NCI-H82 treated with DMSO at 0.1 percent for 48 hours (cell line): Measurements from ENCODE around the gene ERCC5.

Experiments
- DNase-seq: peaks from one replicate; lab custom pipeline; 2025; ENCODE audit not compliant: unreplicated experiment; lab: John Stamatoyannopoulos, UW

Gene ERCC5

GRCh38 chr13:102839462-102839861, 6.4 kb upstream of the ERCC5 start:
- DNase-seq, result no peak

DNA sequence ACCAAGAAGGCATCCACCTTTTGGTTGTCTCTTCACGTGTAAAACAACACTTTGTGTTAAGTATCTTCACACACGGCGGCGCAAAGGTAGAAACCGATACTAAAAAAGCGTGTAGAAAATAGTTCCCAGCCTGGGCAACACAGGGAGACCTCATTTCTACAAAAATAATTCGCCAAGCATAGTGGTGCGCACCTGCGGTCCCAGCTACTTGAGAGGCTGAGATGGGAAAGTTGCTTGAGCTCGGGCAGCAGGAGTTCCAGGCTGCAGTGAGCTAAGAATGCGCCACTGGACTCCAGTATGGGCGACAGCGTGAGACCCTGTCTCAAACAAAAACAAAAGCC, 573 bp upstream of the ERCC5 start:
- DNase-seq, result no peak

DNA sequence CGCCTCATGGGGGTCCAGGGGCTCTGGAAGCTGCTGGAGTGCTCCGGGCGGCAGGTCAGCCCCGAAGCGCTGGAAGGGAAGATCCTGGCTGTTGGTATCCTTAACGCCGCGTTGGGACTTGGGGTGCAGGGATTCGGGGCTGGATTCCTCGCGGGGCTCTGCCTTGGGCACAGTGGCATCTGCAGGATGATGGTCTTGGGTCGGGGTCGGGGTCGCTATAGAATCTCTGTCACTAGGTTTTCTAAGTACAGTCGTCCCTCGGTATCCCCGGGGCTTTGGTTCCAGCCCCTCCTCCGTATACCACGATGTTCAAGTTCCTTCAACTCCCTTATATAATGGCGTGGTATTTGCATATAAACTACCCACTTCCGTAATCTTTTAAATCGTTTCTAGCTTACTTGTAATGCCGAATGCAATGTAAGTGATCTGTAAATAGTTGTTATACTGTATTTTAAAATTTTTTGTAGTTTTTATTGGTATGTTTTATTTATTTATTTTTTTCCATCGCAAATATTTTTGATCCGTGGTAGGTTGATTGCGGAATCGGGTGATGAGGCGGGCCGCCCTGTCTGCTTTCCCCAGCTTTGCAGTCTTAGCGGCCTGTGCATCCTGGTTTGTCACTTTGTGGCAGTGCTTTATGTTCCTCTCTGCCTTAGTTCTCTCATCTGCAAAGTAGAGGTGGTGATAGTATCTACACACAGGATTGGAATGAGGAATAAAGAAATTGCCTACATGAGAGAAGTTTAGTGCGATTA, 606 bp downstream of the ERCC5 start:
- DNase-seq, result peak; percentile 50

- peak; percentile 40 for DNase-seq
Observed at GRCh38 chr13:102847272-102848234, 1.7 kb downstream of the ERCC5 start.

- DNase-seq, result no peak
Observed at GRCh38 chr13:102848956-102849355, 3.1 kb downstream of the ERCC5 start.

- DNase-seq, result no peak
Observed at GRCh38 chr13:102852556-102852955, 6.7 kb downstream of the ERCC5 start.

DNA sequence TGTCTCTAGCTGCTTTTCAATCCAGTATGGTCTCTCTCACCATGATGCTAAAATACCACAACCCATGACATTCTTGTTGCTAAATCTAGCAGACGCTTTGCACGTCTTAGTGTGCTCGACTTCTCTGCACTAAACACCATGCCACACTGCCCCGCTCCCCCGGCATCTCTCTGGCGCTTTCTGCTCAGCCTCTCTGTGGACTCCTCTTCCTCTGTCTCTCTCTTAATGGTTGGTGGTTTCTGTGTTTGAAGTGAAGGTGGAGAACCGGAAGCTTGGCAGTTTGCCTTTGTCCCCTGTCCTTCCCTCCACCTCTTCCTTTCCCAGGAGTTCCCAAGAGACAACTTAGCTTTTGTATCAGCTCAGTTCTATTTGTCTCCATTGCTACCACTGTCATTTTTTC, 8.8 kb downstream of the ERCC5 start:
- no peak for DNase-seq

GRCh38 chr13:102856557-102856956, 10.7 kb downstream of the ERCC5 start:
- no peak for DNase-seq

DNA sequence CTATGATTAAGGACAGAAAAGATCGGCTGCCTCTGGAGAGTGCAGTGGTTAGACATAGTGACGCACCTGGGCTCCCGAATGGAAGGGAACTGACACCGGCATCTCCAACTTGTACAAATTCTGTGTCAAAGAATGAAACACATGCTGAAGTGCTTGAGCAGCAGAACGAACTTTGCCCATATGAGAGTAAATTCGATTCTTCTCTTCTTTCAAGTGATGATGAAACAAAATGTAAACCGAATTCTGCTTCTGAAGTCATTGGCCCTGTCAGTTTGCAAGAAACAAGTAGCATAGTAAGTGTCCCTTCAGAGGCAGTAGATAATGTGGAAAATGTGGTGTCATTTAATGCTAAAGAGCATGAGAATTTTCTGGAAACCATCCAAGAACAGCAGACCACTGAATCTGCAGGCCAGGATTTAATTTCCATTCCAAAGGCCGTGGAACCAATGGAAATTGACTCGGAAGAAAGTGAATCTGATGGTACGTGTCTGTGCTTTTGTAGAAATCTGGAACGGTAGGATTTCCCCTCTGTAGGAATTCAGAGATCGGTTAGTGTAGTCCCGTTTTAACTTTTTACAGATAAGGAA, 16.9 kb downstream of the ERCC5 start:
- DNase-seq, result no peak

DNA sequence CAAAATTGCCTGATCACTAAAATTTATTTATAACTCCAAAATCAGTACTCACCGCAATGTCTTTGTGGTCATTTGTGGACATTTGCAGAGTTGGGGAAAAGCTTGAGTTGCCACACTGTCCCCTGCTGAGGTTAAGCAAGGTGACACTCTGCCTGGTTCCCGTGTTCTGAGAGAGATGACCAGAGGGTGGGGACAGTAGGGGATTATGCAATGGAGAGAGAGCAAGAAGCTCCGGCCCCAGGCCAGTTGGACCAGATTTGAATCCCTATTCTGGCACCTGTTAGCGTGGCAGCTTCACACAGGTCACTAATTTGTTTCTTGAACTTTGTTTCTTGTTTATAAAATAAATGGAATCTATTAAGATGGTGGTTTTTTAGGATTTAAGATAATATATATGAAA, 17.8 kb downstream of the ERCC5 start:
- no peak for DNase-seq

DNA sequence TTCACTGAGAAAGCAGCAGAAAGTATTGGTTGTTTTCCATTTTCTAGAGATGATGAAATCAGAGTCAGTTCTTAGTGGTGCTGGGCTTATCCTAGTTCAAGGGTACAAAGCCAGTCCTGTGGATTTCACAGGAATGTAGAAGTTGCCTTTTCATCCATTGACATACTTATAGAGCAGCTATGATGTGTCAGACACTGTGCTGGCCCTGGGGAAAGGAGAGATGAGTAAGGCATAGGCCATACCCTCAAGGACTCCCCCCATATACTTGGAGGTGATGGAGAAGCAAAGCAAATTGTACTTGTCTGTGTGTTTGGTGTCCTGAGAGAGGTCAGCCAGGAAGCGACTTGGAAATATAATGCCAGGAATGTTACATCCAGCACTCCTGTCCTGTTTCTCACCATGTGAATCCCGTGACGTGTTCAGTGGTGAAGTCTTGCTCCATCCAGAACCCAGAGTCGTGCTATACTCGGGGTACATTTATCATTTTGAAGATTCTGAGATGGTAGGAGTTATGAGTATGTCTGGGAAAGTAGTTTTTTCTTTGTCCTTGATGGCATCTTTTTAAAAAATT, 22.6 kb downstream of the ERCC5 start:
- no peak for DNase-seq

DNA sequence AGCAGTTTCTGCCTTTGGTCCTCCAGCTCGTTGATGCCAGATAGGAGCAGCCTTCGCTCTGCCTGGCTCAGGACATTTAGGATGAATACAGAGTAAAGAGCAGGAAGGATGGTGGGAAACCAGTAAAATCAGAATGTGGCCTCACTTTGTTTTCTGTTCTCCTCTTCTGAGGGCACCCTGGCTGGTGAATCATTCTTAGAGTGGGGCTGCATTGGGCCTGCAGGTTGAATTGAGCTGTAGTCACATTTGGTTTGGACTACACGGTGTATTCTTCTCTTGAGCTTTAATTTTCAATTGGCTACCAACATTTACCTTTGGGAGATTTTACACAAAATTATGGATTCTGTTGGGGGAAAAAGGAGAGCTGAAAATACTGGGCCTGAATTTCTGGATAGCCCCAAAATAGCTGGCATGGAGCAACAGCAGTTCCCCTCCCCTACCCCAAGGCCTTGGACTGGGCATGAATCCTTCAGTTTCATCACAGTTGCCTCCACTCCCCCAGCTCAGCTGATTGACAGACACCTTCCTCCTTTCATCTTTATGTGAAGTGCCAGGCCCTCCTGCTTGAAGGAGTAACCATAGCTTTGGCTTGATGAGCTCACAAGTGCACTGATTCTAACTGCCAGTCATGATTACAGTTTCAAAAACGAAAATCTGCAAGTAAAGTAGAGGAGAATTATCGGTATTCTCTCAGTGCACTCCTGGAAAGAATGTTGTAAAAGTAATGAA, 24.3 kb downstream of the ERCC5 start:
- no peak for DNase-seq

GRCh38 chr13:102870677-102871415, 25.0 kb downstream of the ERCC5 start:
- peak; percentile 23 for DNase-seq

DNA sequence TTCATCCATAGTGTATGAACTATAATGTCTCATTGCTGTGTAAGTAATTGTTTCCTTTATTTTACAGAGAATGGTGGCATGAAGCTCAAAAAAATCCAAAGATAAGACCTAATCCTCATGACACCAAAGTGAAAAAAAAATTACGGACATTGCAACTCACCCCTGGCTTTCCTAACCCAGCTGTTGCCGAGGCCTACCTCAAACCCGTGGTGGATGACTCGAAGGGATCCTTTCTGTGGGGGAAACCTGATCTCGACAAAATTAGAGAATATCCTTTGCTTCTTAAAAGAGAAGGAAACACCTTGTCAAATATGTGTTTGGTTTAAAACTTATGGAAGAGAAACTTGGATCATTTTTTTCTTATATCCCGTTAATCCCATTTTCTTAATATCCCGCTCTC, 26.3 kb downstream of the ERCC5 start:
- no peak for DNase-seq

DNA sequence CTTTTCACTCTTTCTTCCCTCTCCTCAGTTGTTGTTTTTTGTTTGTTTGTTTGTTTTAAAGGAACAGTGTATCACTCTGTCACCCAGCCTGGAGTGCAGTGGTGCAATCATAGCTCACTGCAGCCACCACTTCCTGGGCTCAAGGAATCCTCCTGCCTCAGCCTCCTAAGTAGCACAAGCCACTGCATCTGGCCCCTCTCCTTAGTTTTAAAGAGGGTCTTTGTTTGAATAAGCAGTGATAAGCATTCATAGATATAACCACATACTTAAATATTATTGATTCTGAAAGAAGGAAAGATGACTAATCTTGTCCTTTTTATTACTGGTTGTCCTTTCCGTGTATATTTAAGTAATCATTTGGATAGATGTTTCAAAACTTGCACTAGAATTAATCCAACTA, 26.7 kb downstream of the ERCC5 start:
- DNase-seq, result no peak

DNA sequence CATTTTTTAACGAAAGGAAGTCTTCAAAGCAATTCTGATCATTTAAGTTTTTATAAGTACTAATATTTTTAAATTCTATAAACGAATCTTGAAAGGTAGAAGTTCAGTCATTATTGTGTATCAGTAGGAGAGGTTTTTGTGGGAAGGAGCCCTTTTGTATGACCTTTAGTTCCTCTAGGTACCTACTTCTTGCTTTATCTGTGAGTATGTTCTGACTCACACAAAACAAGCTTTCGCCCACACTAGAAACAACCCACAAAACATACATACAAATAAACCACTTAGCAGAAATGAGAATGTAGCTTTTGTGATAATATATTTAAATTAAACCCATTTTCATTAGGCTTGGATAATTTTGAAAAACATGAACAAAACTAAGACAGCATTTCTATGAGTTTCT, 27.8 kb downstream of the ERCC5 start:
- no peak for DNase-seq

- no peak for DNase-seq
Observed at GRCh38 chr13:102875256-102875655, 29.4 kb downstream of the ERCC5 start.

GRCh38 chr13:102877303-102877702, 31.5 kb downstream of the ERCC5 start:
- DNase-seq, result no peak

- DNase-seq, result no peak
Observed at GRCh38 chr13:102878481-102878880, 32.6 kb downstream of the ERCC5 start.

DNA sequence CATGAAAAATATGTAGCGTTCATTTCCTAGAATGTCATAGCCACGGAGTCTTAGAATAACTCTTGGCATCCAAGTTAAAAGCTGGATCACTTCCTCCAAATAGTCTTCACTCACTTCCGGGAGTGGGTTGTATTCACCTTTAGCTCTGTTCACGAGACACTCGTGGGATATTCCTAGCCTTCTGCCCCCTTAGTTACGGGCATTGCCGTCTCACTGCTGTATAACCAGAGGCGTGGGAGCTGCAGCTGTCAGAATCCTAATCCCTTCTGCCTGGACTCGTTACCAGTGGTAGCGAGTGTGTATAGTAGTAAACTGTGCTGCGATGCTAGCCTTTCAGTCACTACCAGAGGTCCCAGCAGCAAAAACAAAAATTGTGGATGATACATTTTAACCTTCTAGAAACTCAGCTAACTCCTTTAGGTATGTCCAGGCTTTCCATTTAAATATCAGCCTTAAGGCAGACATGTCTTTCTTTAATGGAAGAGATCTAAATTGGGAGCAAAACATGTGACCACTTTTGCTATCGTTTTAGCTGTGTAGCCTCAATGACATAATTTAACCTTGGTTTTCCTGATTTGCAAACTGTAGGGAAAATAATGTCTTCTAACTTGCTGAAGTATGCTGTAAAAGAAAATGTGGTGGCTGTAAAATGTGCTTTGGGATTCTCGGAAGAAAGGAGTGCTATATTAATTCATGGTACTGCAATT, 34.1 kb downstream of the ERCC5 start:
- no peak for DNase-seq
